ENCODE results near the gene ISM1.

The ISM1 gene

GRCh38 chr20:13280609-13281324, 59.7 kb downstream of the ISM1 start:
- TF ChIP-seq ZBTB7A (IDR thresholded peaks at IDR 0.05; ENCODE audit: low read depth) (no peak), EGR1 (IDR thresholded peaks at IDR 0.05) (no peak), TAF1 (IDR thresholded peaks at IDR 0.05; ENCODE audit: low read depth) (no peak), FOXM1 (IDR thresholded peaks at IDR 0.05; ENCODE audit: borderline replicate concordance, low read depth) (no peak), NFIC (IDR thresholded peaks at IDR 0.05) (no peak), REST (IDR thresholded peaks at IDR 0.05; ENCODE audit: low read depth) (no peak), TCF12 (IDR thresholded peaks at IDR 0.05; ENCODE audit: low read depth) (no peak), CREB1 (IDR thresholded peaks at IDR 0.05; ENCODE audit: low read depth) (no peak), RAD21 (IDR thresholded peaks at IDR 0.05; ENCODE audit: low read depth) (no peak)

- TF ChIP-seq MAX (IDR thresholded peaks at IDR 0.05): no peak
- TF ChIP-seq TAF1 (IDR thresholded peaks at IDR 0.05; ENCODE audit: low read depth): no peak
- no peak for TF ChIP-seq CREB1 (IDR thresholded peaks at IDR 0.05; ENCODE audit: low read depth)
- TF ChIP-seq TEAD4 (IDR thresholded peaks at IDR 0.05): no peak
- TF ChIP-seq YY1 (IDR thresholded peaks at IDR 0.05; ENCODE audit: low read depth): no peak
- no peak for TF ChIP-seq CEBPB (IDR thresholded peaks at IDR 0.05)
- no peak for TF ChIP-seq EGR1 (IDR thresholded peaks at IDR 0.05)
- no peak for TF ChIP-seq RAD21 (IDR thresholded peaks at IDR 0.05; ENCODE audit: low read depth)
- TF ChIP-seq NFIC (IDR thresholded peaks at IDR 0.05): no peak
- TF ChIP-seq TCF12 (IDR thresholded peaks at IDR 0.05; ENCODE audit: low read depth): no peak
- no peak for TF ChIP-seq USF1 (IDR thresholded peaks at IDR 0.05)
- TF ChIP-seq FOXM1 (IDR thresholded peaks at IDR 0.05; ENCODE audit: borderline replicate concordance, low read depth): no peak
- TF ChIP-seq EP300 (IDR thresholded peaks at IDR 0.05; ENCODE audit: borderline replicate concordance): no peak
- no peak for TF ChIP-seq ZBTB7A (IDR thresholded peaks at IDR 0.05; ENCODE audit: low read depth)
- TF ChIP-seq REST (IDR thresholded peaks at IDR 0.05; ENCODE audit: low read depth): no peak
These were observed 63.1 kb downstream of the ISM1 start for GRCh38 chr20:13283869-13284829.

- TF ChIP-seq YY1 (IDR thresholded peaks at IDR 0.05; ENCODE audit: low read depth) (no peak), EGR1 (IDR thresholded peaks at IDR 0.05) (no peak), USF1 (IDR thresholded peaks at IDR 0.05) (no peak), FOXM1 (IDR thresholded peaks at IDR 0.05; ENCODE audit: borderline replicate concordance, low read depth) (no peak), EP300 (IDR thresholded peaks at IDR 0.05; ENCODE audit: borderline replicate concordance) (no peak), CREB1 (IDR thresholded peaks at IDR 0.05; ENCODE audit: low read depth) (no peak), RAD21 (IDR thresholded peaks at IDR 0.05; ENCODE audit: low read depth) (no peak), NFIC (IDR thresholded peaks at IDR 0.05) (no peak), MAX (IDR thresholded peaks at IDR 0.05) (no peak), TCF12 (IDR thresholded peaks at IDR 0.05; ENCODE audit: low read depth) (no peak)
These were observed 63.8 kb downstream of the ISM1 start for GRCh38 chr20:13284830-13285229.

- TF ChIP-seq USF1 (IDR thresholded peaks at IDR 0.05) (peak; percentile 58), YY1 (IDR thresholded peaks at IDR 0.05; ENCODE audit: low read depth) (no peak)
These were observed 64.3 kb downstream of the ISM1 start for GRCh38 chr20:13285408-13285807.

- no peak for TF ChIP-seq NFIC (IDR thresholded peaks at IDR 0.05)
- no peak for TF ChIP-seq REST (IDR thresholded peaks at IDR 0.05; ENCODE audit: low read depth)
- no peak for TF ChIP-seq RAD21 (IDR thresholded peaks at IDR 0.05; ENCODE audit: low read depth)
These were observed 65.0 kb downstream of the ISM1 start for GRCh38 chr20:13286052-13286451.
